Endothelial cell of umbilical vein (primary cell): Measurements from ENCODE around the gene NUDT3. TPM values are rescaled to one million over a fixed set of nuclear protein-coding genes. Genes with fewer than 3 reads are reported as not detected.

Experiments
- BruUV-seq: library from RNA; stranded (reverse); fragments of 400-500 nt; replicated peaks from 2 replicates; lab custom pipeline; 2021; lab: Mats Ljungman, UMichigan
- CTCF ChIA-PET: fragments of 300-600, 350-600 bp; sonication (Branson Sonifier 250); formaldehyde crosslinking; loops from one replicate; lab custom pipeline; 2021; ENCODE audit warnings: antibody characterized with exemption, inconsistent platforms; lab: Charles Lee
- POLR2A ChIA-PET: fragments of 300-600, 350-600 bp; sonication (Branson Sonifier 250); formaldehyde crosslinking; loops from one replicate; lab custom pipeline; 2021; ENCODE audit warnings: antibody characterized with exemption, inconsistent platforms; lab: Charles Lee
- DNase-seq: peaks from one replicate; pipeline ENCODE4 v3.0.0-alpha.2; 2011; ENCODE audit warnings: low read depth, low spot score
- FAIRE-seq: peaks from 2 replicates; lab custom pipeline; 2011; peaks lifted over from hg19 to GRCh38; lab: Jason Lieb, UNC
- H2AFZ ChIP-seq: 2 replicates; pipeline ENCODE4 v1.6.0; 2012; ENCODE audit warnings: low read depth, low read length, control low read depth, inconsistent platforms
- H3K27ac ChIP-seq: 2 replicates; pipeline ENCODE4 v1.5.1; 2011; ENCODE audit warnings: low read depth, mild to moderate bottlenecking, control low read depth, low read length, moderate library complexity; ENCODE audit not compliant: insufficient read depth
- H3K27me3 ChIP-seq, 2 experiments: 2 replicates each; pipeline versions ENCODE4 v1.6.0 to v1.6.1; 2011; ENCODE audit warnings: low read length in 2 of 2, mixed read lengths in 1 of 2; ENCODE audit not compliant: control insufficient read depth in 2 of 2, insufficient read depth in 2 of 2
- H3K36me3 ChIP-seq, 2 experiments: 2 replicates in 1 of 2; 3 replicates in 1 of 2; pipeline ENCODE4 v1.5.1; 2011; ENCODE audit warnings: low read length in 2 of 2, mild to moderate bottlenecking in 1 of 2, moderate library complexity in 1 of 2; ENCODE audit not compliant: control insufficient read depth in 2 of 2, insufficient read depth in 2 of 2; ENCODE audit errors: extremely low read depth in 1 of 2
- H3K4me1 ChIP-seq: 3 replicates; pipeline ENCODE4 v1.5.1; 2011; ENCODE audit warnings: mild to moderate bottlenecking, low read length; ENCODE audit not compliant: control insufficient read depth, insufficient read depth; ENCODE audit errors: extremely low read depth
- H3K4me2 ChIP-seq: 2 replicates; pipeline ENCODE4 v1.6.1; 2011; ENCODE audit warnings: low read length, control low read depth, mixed read lengths; ENCODE audit not compliant: insufficient read depth
- H3K4me3 ChIP-seq, 3 experiments: fragments of 200-600 bp in 1 of 3; sonication (generic), shearing (Covaris generic) in 1 of 3; replicated peaks in 1 of 3; 2 replicates each; pipeline ENCODE4 v1.5.1; 2011 to 2016; ENCODE audit warnings: control low read depth in 3 of 3, low read length in 3 of 3, mild to moderate bottlenecking in 2 of 3, inconsistent platforms in 1 of 3, low read depth in 1 of 3, moderate library complexity in 1 of 3; ENCODE audit not compliant: insufficient read depth in 1 of 3
- H3K79me2 ChIP-seq: 2 replicates; pipeline ENCODE4 v1.6.0; 2012; ENCODE audit warnings: low read length, inconsistent platforms; ENCODE audit not compliant: control insufficient read depth, insufficient read depth
- H3K9ac ChIP-seq: replicated peaks from 2 replicates; pipeline ENCODE3; 2011; ENCODE audit warnings: low read length, control low read depth; ENCODE audit not compliant: insufficient read depth; ENCODE audit errors: extremely low read depth
- H3K9me1 ChIP-seq: replicated peaks from 3 replicates; pipeline ENCODE4 v1.6.0; 2011; ENCODE audit warnings: mild to moderate bottlenecking, low read length; ENCODE audit not compliant: control insufficient read depth, insufficient read depth; ENCODE audit errors: extremely low read depth
- H3K9me3 ChIP-seq: replicated peaks from 2 replicates; pipeline ENCODE4 v1.5.1; 2012; ENCODE audit warnings: low read length, inconsistent platforms; ENCODE audit not compliant: control insufficient read depth, insufficient read depth
- H4K20me1 ChIP-seq: replicated peaks from 2 replicates; pipeline ENCODE3; 2011; ENCODE audit warnings: mild to moderate bottlenecking, low read length; ENCODE audit not compliant: control insufficient read depth, insufficient read depth; ENCODE audit errors: extremely low read depth
- CTCF ChIP-seq, 2 donors: IDR thresholded peaks; 1 replicate in 1 of 2; 2 replicates in 1 of 2; pipeline ENCODE4 v1.5.1; 2011; ENCODE audit warnings: low read length in 2 of 2, mild to moderate bottlenecking in 2 of 2, moderate library complexity in 2 of 2, control low read depth in 1 of 2, inconsistent platforms in 1 of 2, low read depth in 1 of 2; ENCODE audit not compliant: insufficient read depth in 1 of 2; ENCODE audit errors: extremely low read depth in 1 of 2
- EZH2 ChIP-seq: IDR thresholded peaks from 2 replicates; pipeline ENCODE4 v1.6.1; 2012; ENCODE audit warnings: borderline replicate concordance, low read depth, mild to moderate bottlenecking, moderate library complexity, low read length, inconsistent platforms; ENCODE audit not compliant: severe bottlenecking
- FOS ChIP-seq: IDR thresholded peaks from 2 replicates; pipeline ENCODE4 v1.6.1; 2011; ENCODE audit warnings: mild to moderate bottlenecking, low read length, moderate library complexity, borderline replicate concordance; ENCODE audit not compliant: insufficient read depth
- GATA2 ChIP-seq: IDR thresholded peaks from 2 replicates; pipeline ENCODE4 v1.7.0; 2011; ENCODE audit warnings: low read depth, mild to moderate bottlenecking, moderate library complexity, mixed read lengths, low read length; ENCODE audit not compliant: insufficient read length, insufficient read depth
- JUN ChIP-seq: IDR thresholded peaks from 2 replicates; pipeline ENCODE4 v1.6.1; 2011; ENCODE audit warnings: borderline replicate concordance, low read depth; ENCODE audit not compliant: insufficient read length, insufficient read depth
- MAX ChIP-seq: IDR thresholded peaks from 2 replicates; pipeline ENCODE4 v1.6.1; 2011; ENCODE audit not compliant: insufficient read depth, insufficient read length
- MYC ChIP-seq: IDR thresholded peaks from one replicate; pipeline ENCODE4 v1.6.1; 2011; ENCODE audit warnings: mild to moderate bottlenecking, low read depth, low read length
- POLR2A ChIP-seq: IDR thresholded peaks from 2 replicates; pipeline ENCODE4 v1.6.1; 2012; ENCODE audit warnings: low read depth, mild to moderate bottlenecking, control low read depth, low read length
- POLR2AphosphoS5 ChIP-seq: IDR thresholded peaks from 2 replicates; pipeline ENCODE4 v1.6.1; 2012; ENCODE audit warnings: low read depth, mild to moderate bottlenecking, control low read depth, low read length, moderate library complexity; ENCODE audit not compliant: insufficient read depth
- dilution Hi-C: fragments of 300-500 bp; cut with MboI; formaldehyde crosslinking; loops from one replicate; pipeline ENCODE4 v1.15.0; 2019; ENCODE audit warnings: low sequenced_read_pairs; ENCODE audit not compliant: extremely low pct_ligation_motif_present
- intact Hi-C: fragments of 100-400 bp; cut with micrococcal nuclease; formaldehyde crosslinking; loops from one replicate; pipeline ENCODE4 v1.10.0; 2022
- polyA plus RNA-seq, 4 experiments: library from polyadenylated mRNA; depleted of rRNA in 3 of 4; stranded (reverse) in 3 of 4; unstranded in 1 of 4; fragments of >200 nt; gene quantifications; 2 replicates each; pipeline versions ENCODE4 v1.2.1 to v1.2.3, GENCODE V29; 2011 to 2012; ENCODE audit warnings: missing spikeins in 1 of 4
- total RNA-seq: library from RNA; stranded (reverse); gene quantifications from 2 replicates; pipeline ENCODE4 v1.2.3, GENCODE V29; 2021

NUDT3 gene
- total and polyA plus RNA-seq, 2 donors (not counting 3 experiments of a cell fraction or from before 2014, with no cell fraction given), result 11.9 to 30.9 TPM

GRCh38 chr6:34332251-34333198 lies 59.9 kb downstream of the NUDT3 start:
- no peak overlapping the region for H3K4me3 ChIP-seq
- ChIA-PET CTCF (interaction anchor here (0.8 to 1.5 kb wide), 3 partner anchors 11 to 83 kb away, joined by 3 to 5 read pairs (median 3); no protein-coding TSS in a partner anchor), POLR2A (no interaction called here)
- DNase-seq (no peak), FAIRE-seq (no peak)
- H3K9ac ChIP-seq, result no peak overlapping the region
- H3K79me2 ChIP-seq, result peaks cover 16% of the 10 kb centered on the region
- H4K20me1 ChIP-seq, result no peaks in the 10 kb centered on the region
- BruUV-seq, result no TSS peak
- H3K36me3 ChIP-seq, result no peaks in the 10 kb centered on the region
- H3K27me3 ChIP-seq, result no peaks in the 10 kb centered on the region
- dilution Hi-C loops, result no loop called here
- TF ChIP-seq EZH2 (no peak), POLR2AphosphoS5 (no peak), FOS (no peak), JUN (no peak), MYC (no peak), POLR2A (no peak), GATA2 (no peak), CTCF (IDR thresholded peaks at IDR 0.05; ENCODE audit: extremely low read depth in 1 of 2, insufficient read depth in 1 of 2, low read depth in 1 of 2, low read length in 2 of 2) (no peak), MAX (no peak)
- no peak overlapping the region for H2AFZ ChIP-seq
- no peaks in the 10 kb centered on the region for H3K9me1 ChIP-seq
- no peak overlapping the region for H3K4me2 ChIP-seq
- no peaks in the 10 kb centered on the region for H3K9me3 ChIP-seq
- intact Hi-C loops, result no loop called here
- H3K27ac ChIP-seq, result no peak overlapping the region
- H3K4me1 ChIP-seq, result peaks cover 13% of the 10 kb centered on the region
